GM18502 (cell line): ENCODE results near the gene OBSCN.

Source experiments
- ATAC-seq: cut with Tn5 transposase; IDR thresholded peaks from one replicate; pipeline ENCODE4 v1.9.1; 2021; ENCODE audit warnings: mild to moderate bottlenecking; ENCODE audit not compliant: unreplicated experiment, poor library complexity

OBSCN gene

DNA sequence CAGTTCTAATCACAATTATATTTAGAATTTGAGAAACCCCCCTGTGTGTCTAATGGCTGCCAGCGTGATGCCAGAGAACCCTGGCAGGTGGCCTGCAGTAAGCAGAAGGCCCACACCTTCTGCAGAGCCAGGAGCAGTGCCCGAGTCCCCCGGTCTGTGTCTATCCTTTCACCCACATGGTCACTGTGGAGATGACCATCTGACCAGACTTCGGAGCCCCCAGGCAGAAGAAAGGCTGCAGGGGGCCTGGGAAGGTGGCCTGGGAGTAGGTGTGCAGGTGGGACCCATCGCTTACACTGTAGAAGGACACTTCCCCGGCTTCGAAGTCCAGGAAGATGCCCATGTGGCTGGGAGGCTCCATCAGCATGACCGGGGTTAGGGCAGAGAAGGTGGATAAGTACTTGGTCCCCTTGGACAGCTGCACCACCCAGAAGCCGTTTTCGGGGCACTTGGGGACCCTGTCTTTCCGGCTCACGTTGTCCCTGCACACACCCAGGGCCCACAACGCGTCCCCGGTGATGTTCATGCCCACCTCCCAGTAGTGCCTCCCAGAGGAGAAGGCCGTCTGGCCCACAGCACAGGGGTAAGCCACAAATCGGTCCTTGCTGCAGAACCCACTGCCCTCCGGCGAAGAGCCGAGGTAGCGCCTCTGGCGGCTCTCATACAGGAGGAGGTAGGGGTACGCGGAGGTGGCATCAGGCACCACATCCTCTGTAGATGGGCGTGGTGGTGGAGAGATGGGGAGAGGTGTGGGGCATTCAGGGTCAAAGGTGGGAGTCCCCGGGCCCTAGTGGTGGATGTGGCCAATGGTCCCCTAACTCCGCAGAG, 200.4 kb downstream of the OBSCN start:
- no peak for ATAC-seq

DNA sequence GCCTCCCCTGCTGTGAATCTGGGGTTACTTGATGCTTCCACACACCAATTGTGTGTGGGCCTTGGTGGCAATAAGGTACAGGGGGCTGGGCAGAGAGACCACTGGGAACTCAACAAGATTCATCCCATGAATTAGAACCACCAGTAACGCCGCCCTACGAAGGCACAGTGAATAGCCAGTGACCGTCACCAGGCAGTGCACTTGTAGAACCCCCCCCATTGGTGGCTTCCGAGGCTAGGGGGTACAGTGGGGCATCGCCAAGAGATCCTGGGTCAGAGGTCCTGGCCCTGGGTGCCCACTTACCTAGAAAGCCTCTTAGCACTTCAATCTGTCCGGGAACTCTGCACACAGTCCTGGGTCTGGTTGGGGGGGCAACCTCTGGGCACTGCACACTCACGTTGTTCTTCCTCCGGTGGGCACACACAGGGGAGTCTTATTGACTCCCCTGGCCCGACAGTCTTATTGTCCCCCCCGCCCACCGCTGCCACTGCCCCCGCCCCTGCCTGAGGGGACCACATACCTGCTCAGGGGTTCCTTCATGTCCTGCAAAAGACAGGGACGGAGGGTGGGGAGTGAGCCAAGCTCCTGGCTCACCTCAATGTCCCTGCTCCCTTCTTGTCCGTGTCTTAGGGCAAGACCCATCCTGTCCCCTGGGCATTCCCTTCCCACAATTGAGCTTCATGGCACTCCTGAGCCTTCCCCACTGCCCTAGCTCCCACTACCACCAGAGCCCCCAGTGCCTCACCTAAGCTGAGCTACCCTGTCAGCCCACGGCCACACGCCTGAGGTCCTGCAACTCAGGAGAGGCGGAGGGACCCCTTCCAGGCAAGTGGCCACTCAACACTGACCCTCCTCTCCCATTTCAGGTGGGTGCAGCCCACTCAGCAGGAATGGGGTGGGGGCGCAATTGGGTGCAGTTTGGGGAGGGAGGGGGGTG, 201.3 kb downstream of the OBSCN start:
- no peak for ATAC-seq

GRCh38 chr1:228410015-228410414, 202.2 kb downstream of the OBSCN start:
- ATAC-seq, result no peak

- no peak for ATAC-seq
Measured at GRCh38 chr1:228410671-228411070, 202.8 kb downstream of the OBSCN start.

DNA sequence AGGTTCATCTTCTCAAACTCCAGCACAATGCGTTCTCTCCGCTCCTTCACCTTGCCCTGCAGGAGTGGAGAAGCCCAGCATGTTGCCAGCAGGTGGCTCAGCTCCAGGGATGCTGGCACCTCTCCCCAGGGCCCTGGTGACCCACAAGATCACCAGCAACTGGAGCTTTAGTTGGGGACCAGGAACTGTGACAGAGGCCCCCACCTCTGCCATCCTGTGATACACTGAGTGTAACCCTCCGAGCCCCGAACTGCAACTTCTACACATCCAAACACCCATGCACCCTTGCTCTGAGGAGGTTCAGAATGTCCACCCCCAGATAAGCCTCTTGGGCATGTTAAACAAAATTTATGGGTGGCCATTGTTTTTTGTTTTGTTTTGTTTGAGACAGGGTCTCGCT, 203.3 kb downstream of the OBSCN start:
- no peak for ATAC-seq

DNA sequence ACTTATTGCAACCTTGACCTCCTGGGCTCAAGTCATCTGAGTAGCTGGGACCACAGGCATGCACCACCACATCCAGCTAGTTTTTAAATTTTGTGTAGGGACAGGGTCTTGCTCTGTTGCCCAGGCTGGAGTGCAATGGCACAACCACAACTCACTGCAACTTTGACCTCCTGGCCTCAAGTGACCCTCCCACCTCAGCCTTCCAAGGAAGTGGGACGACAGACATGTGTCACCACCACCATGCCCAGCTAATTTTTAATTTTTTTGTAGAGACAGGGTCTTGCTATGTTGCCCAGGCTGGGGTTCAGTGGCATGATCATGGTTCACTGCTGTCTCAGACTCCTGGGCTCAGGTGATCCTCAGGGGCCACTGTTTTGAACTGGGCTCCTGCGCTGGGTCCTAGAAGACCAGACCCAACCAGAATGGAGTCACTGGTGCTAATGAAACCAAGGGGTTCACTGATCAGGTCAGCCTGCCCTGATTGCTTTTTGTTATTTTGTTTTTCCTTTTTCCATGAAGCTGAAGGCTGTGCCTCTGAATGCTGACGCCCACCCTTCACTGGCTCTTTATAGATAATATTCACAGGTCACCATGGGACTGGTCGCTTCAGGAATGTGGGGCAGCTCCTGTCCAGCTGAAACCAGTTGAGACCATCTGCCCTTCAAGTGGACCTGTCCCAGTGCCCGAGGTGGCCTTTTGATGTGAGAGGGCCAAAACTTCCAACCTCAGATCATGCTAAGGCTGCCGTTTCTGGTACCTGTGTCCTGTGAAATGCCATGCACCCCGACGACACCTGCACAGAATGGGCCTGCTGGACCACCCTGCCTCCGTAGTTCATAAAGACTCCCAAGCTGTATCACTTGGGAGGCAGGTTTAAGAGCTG, 203.9 kb downstream of the OBSCN start:
- ATAC-seq, result no peak

- no peak for ATAC-seq
Measured at GRCh38 chr1:228413241-228414010, 205.6 kb downstream of the OBSCN start.

- no peak for ATAC-seq
Measured at GRCh38 chr1:228414511-228415211, 206.8 kb downstream of the OBSCN start.

GRCh38 chr1:228415221-228415620, 207.4 kb downstream of the OBSCN start:
- no peak for ATAC-seq

GRCh38 chr1:228415853-228416216, 208.0 kb downstream of the OBSCN start:
- ATAC-seq, result no peak

GRCh38 chr1:228416217-228416933, 208.5 kb downstream of the OBSCN start, which contains the start of gene TRIM17:
Gene TRIM17 (minus strand): TSS chr1:228416861. CDS start chr1:228415072, 1,789 bp downstream.
- peak; percentile 54 for ATAC-seq

DNA sequence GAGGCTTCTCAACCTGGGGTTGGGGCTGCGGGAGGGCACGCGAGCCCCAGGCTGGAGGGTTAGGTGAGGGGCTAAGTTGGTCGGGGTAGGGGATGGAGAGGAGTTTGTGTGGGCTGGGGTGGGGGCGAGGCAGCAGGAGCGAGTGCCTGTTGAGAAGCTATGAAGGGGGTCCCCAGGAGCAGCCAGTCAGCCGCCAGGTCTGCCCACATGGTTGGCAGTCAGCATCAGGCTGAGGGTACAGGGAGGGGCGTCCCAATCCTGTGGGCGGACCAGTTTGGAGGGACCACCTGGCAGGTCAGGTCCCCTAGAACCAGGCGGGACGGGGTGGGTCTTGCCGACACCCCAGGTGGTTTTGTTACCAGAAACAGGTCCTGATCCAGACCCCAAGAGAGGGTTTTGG, 209.2 kb downstream of the OBSCN start:
- no peak for ATAC-seq

- ATAC-seq, result no peak
Measured at GRCh38 chr1:228417483-228418203, 209.8 kb downstream of the OBSCN start.

DNA sequence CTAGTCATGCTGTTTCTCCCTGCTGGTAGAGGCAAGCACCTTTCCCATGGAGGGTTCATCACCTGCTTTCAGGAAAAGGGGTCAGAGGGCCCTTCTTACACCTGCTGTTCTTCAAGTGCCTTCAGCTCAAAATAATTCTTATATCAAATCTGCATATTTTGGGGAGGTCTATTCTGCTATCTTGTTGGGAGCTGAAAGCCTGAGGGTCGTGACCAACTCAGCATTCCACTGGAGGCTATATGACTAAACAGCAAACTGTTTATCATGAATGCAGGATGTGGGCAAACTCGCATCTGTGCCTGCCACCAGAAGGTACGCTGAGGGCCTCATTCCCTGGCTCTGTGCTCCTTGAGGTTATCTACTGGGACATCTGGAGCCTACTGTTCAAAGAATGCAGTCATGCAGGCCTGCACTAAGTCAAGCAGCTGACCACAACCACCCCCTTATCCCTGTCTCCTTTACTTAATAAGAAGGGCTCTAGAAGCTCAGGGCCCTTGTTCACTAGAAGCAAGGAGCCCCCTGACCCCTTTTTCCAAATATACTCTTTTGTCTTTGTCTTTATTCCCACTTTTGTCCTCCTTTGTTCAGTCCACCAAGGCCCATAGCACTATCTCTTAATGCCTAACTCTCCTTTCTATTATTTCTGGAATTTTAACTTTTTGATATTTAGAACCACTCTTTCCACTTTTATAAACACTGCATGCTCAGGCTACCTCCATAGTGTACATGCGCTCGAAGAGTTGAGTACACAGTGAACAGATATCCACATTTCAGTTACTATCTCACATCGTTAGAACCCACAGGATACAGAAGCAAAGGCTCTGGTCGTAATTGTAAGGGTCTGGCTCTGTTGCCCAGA, 213.4 kb downstream of the OBSCN start:
- no peak for ATAC-seq

DNA sequence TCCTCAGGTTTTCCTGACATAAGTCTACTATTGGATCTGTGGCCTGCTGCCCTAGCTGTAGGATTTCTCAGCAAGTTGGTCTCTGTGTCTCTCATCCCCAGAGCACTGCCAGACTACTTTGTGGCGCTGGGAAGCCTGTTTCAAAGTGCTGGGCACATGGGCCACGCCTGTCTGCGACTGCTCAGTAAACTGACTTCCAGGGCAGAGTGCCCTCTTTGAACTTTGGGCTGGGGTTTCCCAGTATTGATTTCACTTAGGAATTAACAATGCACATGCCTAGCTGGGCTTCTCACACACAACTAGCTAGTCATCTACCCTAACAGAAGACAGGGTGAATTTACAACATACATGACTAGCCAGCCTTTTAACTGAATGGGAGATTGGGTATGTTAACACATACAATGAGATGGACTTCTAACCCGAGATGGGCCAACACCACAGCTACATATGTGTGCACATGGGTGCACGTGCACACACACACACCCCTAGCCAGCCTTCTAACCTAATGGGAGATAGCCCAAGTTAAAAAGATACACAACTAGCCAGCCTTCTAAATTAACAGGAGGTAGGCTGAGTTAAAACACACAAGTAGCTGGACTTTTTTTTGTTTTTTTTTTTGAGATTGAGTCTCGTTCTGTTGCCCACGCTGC, 215.7 kb downstream of the OBSCN start:
- no peak for ATAC-seq
